Uterus (tissue), 4 donors: ENCODE data around the gene PARD6B. TPM values are rescaled to one million over a fixed set of nuclear protein-coding genes. Genes with fewer than 3 reads are reported as not detected.
"Not testable (repeated sequence)": the region's sequence is repeated elsewhere in the genome, so short reads cannot be mapped to it uniquely, and the experiment has no call there.

Experiments
- DNase-seq, 2 donors: peaks; one replicate each; pipeline ENCODE4 v3.0.0-alpha.2; 2019 to 2020
- H3K27ac ChIP-seq, 2 donors: fragments of 200-600 bp; sonication (generic); 1 replicate in 1 of 2; 2 replicates in 1 of 2; pipeline ENCODE4 v1.5.1; 2016 to 2018
- H3K27me3 ChIP-seq, 2 donors: fragments of 200-600 bp; sonication (generic); one replicate each; pipeline ENCODE4 v1.5.1; 2018 to 2019; ENCODE audit warnings: control low read depth in 1 of 2
- H3K36me3 ChIP-seq, 2 donors: fragments of 200-600 bp; sonication (generic); one replicate each; pipeline ENCODE4 v1.5.1; 2019; ENCODE audit warnings: control low read depth in 1 of 2
- H3K4me1 ChIP-seq, 2 donors: fragments of 200-600 bp; sonication (generic); one replicate each; pipeline ENCODE4 v1.5.1; 2018 to 2019; ENCODE audit warnings: control low read depth in 1 of 2
- H3K4me3 ChIP-seq, 2 donors: fragments of 200-600 bp; sonication (generic); 1 replicate in 1 of 2; 2 replicates in 1 of 2; pipeline ENCODE4 v1.5.1; 2018 to 2019; ENCODE audit warnings: mild to moderate bottlenecking in 1 of 2
- H3K9me3 ChIP-seq, 2 donors: fragments of 200-600 bp; sonication (generic); one replicate each; pipeline ENCODE4 v1.5.1; 2019; ENCODE audit warnings: control low read depth in 1 of 2
- CTCF ChIP-seq, 4 experiments: fragments of 200-600 bp in 2 of 4; fragments of 450-650 bp in 2 of 4; sonication (generic) in 2 of 4; IDR thresholded peaks; one replicate each; pipeline ENCODE4 v1.5.1; 2016 to 2019; ENCODE audit warnings: antibody characterized with exemption in 4 of 4, mild to moderate bottlenecking in 2 of 4, moderate library complexity in 1 of 4
- POLR2A ChIP-seq, 2 donors: fragments of 450-650 bp; IDR thresholded peaks; one replicate each; pipeline ENCODE4 v1.6.1; 2016; ENCODE audit warnings: antibody characterized with exemption in 2 of 2, mild to moderate bottlenecking in 1 of 2, moderate library complexity in 1 of 2
- intact Hi-C: fragments of 100-400 bp; cut with DNase I; formaldehyde crosslinking; loops from one replicate; pipeline ENCODE4 v1.15.1; 2023; ENCODE audit warnings: low total_unique reads
- total RNA-seq, 4 donors: library from RNA; depleted of rRNA in 3 of 4; stranded (reverse); fragments of >200 nt in 3 of 4; gene quantifications; one replicate each; pipeline versions ENCODE4 v1.1.0 to v1.2.4, GENCODE V29; 2014 to 2023
- donor health status: DM: yes; HTN: yes; CAD: no.

PARD6B gene
- total RNA-seq, 4 donors from 2014 or later, result 2.0 to 13.2 (median 7.8) TPM

GRCh38 chr20:50798650-50799049 lies 67.3 kb downstream of the PARD6B start:
- intact Hi-C loops, result loop anchor here (10.0 kb wide), 1 partner anchor 126 kb away; no protein-coding TSS in a partner anchor
- Histone ChIP-seq H3K27ac (no peak overlapping the region), H3K36me3 (no peaks in the 10 kb centered on the region), H3K9me3 (no peaks in the 10 kb centered on the region), H3K4me1 (no peaks in the 10 kb centered on the region), H3K27me3 (no peaks in the 10 kb centered on the region), H3K4me3 (no peak overlapping the region)
- no peak for DNase-seq
- no peak for TF ChIP-seq POLR2A (IDR thresholded peaks at IDR 0.05)
- no peak for TF ChIP-seq CTCF (IDR thresholded peaks at IDR 0.05)

GRCh38 chr20:50799176-50799889 lies 68.0 kb downstream of the PARD6B start:
- Histone ChIP-seq H3K27ac (no peak overlapping the region), H3K9me3 (no peaks in the 10 kb centered on the region), H3K4me3 (no peak overlapping the region), H3K27me3 (no peaks in the 10 kb centered on the region), H3K4me1 (no peaks in the 10 kb centered on the region), H3K36me3 (no peaks in the 10 kb centered on the region)
- intact Hi-C loops, result loop anchor here (10.0 kb wide), 1 partner anchor 125 kb away; no protein-coding TSS in a partner anchor
- no peak for TF ChIP-seq CTCF (IDR thresholded peaks at IDR 0.05)
- no peak for TF ChIP-seq POLR2A (IDR thresholded peaks at IDR 0.05)
- DNase-seq, result no peak

GRCh38 chr20:50799890-50800550 lies 68.6 kb downstream of the PARD6B start:
- intact Hi-C loops, result loop anchor here (10.0 kb wide), 1 partner anchor 125 kb away; no protein-coding TSS in a partner anchor
- TF ChIP-seq POLR2A (IDR thresholded peaks at IDR 0.05) (no peak), CTCF (IDR thresholded peaks at IDR 0.05) (no peak)
- no peaks in the 10 kb centered on the region for H3K36me3 ChIP-seq
- no peaks in the 10 kb centered on the region for H3K27me3 ChIP-seq
- H3K4me1 ChIP-seq, result no peaks in the 10 kb centered on the region
- H3K27ac ChIP-seq, result no peak overlapping the region
- DNase-seq, result no peak
- no peaks in the 10 kb centered on the region for H3K9me3 ChIP-seq
- H3K4me3 ChIP-seq, result no peak overlapping the region

- DNase-seq, H3K4me1 ChIP-seq, H3K4me3 ChIP-seq, H3K9me3 ChIP-seq, intact Hi-C loops, H3K27ac ChIP-seq, H3K36me3 ChIP-seq, H3K27me3 ChIP-seq: not testable (repeated sequence)
These were observed 69.8 kb downstream of the PARD6B start for GRCh38 chr20:50800986-50801746.

GRCh38 chr20:50801747-50802125 lies 70.4 kb downstream of the PARD6B start:
- intact Hi-C loops, result no loop called here
- Histone ChIP-seq H3K27ac (no peak overlapping the region), H3K4me3 (no peak overlapping the region), H3K4me1 (no peaks in the 10 kb centered on the region), H3K9me3 (no peaks in the 10 kb centered on the region), H3K36me3 (no peaks in the 10 kb centered on the region), H3K27me3 (no peaks in the 10 kb centered on the region)
- TF ChIP-seq POLR2A (IDR thresholded peaks at IDR 0.05) (no peak), CTCF (IDR thresholded peaks at IDR 0.05) (no peak)
- DNase-seq, result no peak
